ENCODE measurements around the gene TSR3.

TSR3 gene

DNA sequence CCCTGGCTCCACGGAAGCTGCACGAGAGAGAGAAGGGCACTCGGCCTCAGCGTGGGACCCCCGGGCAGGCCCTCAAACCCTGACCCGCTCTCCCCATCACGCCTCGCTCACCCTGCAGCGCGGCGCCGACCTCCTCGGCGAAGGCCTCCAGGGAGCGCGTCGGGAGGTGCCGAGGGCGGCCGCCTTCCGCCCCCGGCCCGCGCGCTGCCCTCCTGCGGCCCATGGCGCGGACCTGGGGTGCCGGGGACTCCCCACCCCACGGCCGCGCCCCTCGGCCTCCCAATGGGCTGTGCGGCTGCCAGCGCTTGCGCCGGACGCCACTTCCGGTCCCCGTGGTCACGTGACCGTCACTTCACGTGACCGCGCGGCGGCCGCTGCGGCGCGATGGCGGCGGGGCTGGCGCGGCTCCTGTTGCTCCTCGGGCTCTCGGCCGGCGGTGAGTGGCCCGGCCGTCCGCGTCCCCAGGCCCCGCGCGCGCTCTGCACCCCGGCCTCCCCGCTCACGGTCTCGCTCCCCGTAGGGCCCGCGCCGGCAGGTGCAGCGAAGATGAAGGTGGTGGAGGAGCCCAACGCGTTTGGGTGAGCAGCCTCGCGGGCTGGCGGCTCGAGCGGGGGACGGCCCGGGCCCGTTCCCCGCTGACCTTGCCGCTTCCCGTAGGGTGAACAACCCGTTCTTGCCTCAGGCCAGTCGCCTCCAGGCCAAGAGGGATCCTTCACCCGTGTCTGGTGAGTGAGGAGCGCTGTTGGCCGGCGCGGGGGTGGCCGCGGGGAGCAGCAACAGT lies at the start of gene TSR3, which contains the start of gene GNPTG:
TSR3 (minus strand) TSS at position 297 of the 781 bp plus-strand sequence; CDS start at position 223, 74 bp downstream.
GNPTG (plus strand) TSS at position 350 of the 781 bp plus-strand sequence; CDS start at position 385, 35 bp downstream.
- no peaks in the 10 kb centered on the region for H3K9me3 Mint-ChIP-seq
- peaks cover 28% of the 10 kb centered on the region for H3K4me1 Mint-ChIP-seq
- H3K36me3 Mint-ChIP-seq: no peaks in the 10 kb centered on the region
- H3K4me3 Mint-ChIP-seq: peak within 1 kb of the TSS; percentile 89
- H3K27me3 Mint-ChIP-seq: no peaks in the 10 kb centered on the region
- H3K27ac Mint-ChIP-seq: peak within 1 kb of the TSS; percentile 95

- Mint-ChIP-seq H3K27me3 (no peaks in the 10 kb centered on the region), H3K36me3 (peaks cover 7% of the 10 kb centered on the region), H3K27ac (no peak overlapping the region)
These were observed 49.5 kb upstream of the TSR3 start for GRCh38 chr16:1401061-1401757.

DNA sequence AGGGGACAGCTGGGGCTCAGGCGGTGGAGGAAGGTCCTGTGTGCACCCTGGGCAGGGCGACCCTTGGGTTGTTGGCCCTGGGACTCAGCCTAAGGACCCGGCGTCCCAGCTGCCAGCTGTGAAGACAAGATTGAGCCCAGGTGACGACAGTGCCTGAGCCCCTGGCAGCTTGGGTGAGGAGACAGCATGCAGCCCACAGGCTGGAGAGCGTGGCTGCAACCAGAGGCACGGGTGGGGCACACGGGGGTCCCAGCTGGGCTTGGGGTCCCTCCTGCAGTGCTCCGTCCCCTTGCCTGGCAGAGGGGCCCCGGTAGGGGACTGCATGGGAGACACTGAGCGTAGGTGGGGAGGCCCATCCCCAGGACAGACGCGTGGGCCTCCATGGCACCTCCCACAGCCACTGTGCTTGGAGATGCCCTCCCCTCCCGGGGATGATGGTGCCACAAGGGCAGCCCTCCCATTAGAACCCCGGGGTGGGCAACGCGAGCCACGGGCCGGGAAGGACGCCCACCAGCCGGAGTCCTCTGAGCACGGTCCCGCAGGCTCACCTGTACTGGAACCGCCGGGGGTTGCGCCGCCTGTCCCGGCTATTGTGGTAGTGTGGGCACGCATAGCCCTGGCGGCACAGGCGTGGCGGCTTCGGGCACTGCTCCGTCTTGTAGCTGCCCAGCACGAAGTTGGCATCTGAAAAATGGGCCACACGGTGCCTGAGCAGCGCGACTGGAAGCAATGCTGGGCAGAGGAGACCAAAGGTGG lies 47.3 kb upstream of the TSR3 start:
- H3K27me3 Mint-ChIP-seq: no peaks in the 10 kb centered on the region
- H3K4me3 Mint-ChIP-seq: no peak overlapping the region
- no peaks in the 10 kb centered on the region for H3K9me3 Mint-ChIP-seq
- H3K4me1 Mint-ChIP-seq: peaks cover 4% of the 10 kb centered on the region
- peaks cover 7% of the 10 kb centered on the region for H3K36me3 Mint-ChIP-seq
- H3K27ac Mint-ChIP-seq: no peak overlapping the region

More at GRCh38 chr16:1401061-1401757, 49.5 kb upstream of the TSR3 start:
- Mint-ChIP-seq H3K9me3 (no peaks in the 10 kb centered on the region), H3K4me3 (no peak overlapping the region), H3K4me1 (peaks cover 9% of the 10 kb centered on the region)

DNA sequence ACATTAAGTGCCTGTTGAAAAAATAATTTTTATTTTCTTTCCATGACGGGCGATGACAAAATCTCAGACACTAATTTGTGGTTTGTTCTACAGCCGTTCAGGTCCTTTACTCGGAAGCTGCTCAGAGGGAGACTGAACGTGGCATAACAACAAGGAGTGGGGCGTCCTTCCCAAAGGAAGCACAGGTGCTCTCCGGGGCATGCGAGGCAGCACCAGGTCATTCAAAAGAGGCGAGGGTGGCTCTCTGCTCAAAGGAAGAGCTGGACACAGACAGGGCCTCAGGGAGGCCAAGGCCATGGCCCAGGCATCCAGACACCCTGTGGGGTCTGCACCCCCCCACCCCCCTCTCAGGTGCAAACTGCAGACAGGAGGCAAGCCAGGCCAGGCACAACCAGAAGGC lies 46.7 kb upstream of the TSR3 start:
- Mint-ChIP-seq H3K4me3 (no peak overlapping the region), H3K4me1 (peaks cover 2% of the 10 kb centered on the region), H3K36me3 (peaks cover 5% of the 10 kb centered on the region), H3K27ac (no peak overlapping the region), H3K9me3 (no peaks in the 10 kb centered on the region), H3K27me3 (no peaks in the 10 kb centered on the region)

GRCh38 chr16:1397779-1398178 lies 46.1 kb upstream of the TSR3 start:
- peaks cover 5% of the 10 kb centered on the region for H3K36me3 Mint-ChIP-seq
- H3K27ac Mint-ChIP-seq: no peak overlapping the region
- no peaks in the 10 kb centered on the region for H3K9me3 Mint-ChIP-seq
- no peaks in the 10 kb centered on the region for H3K4me1 Mint-ChIP-seq
- H3K4me3 Mint-ChIP-seq: no peak overlapping the region
- no peaks in the 10 kb centered on the region for H3K27me3 Mint-ChIP-seq

DNA sequence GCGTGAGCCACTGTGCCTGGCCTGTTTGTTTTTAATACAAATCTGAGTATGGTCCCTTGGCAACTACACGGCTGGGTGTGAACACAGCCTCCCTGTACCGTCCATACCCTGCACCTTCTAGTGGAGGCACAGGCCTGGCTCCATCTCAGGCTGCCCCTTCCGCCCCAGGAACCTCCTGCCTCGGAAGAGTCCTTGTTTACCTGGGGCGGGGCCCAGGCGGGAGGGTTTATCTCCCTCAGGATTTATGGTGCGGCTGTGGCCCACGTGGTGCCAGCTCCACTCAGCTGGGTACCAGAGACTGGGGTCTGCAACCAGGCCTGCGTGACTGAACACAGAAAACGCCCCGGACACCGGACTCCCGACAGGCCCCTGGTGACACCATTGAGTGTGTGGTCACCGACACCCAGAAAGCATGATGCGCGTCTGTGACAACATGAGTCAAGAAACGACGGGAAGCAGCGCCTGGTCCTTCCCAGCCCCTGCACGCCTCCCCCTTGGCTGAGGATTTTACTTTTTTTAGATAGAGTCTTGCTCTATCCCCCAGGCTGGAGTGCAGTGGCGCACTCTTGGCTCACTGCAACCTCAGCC lies 43.9 kb upstream of the TSR3 start:
- Mint-ChIP-seq H3K4me3 (no peak overlapping the region), H3K4me1 (no peaks in the 10 kb centered on the region), H3K36me3 (no peaks in the 10 kb centered on the region), H3K27ac (no peak overlapping the region), H3K27me3 (no peaks in the 10 kb centered on the region), H3K9me3 (no peaks in the 10 kb centered on the region)

DNA sequence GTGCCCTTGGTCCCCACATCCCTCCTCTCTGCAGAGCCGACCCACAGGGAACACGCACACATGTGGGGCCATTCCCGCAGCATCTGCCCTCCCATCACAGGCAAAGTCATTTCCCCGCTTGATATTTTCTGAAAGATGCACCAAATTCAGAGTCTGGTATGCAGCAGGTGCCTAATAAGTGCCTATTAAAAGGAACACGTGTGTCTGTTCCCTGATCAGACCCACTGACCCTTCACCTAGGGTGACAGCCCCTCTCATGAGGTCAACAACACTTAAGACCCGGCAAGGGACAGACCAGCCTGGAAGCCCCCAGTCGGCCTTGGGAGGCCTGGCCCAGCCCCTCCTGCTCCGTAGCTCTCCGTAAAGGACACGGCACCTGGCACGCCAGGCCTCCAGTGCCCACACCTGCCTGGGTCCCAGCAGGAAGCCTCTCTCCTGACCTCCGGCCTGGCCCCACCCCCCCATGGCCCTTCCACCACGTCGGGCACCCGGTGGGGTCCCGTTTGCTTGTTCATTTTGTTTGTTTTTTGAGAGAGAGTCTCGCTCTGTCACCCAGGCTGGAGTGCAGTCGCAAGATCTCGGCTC lies 42.8 kb upstream of the TSR3 start:
- no peaks in the 10 kb centered on the region for H3K27me3 Mint-ChIP-seq
- no peaks in the 10 kb centered on the region for H3K9me3 Mint-ChIP-seq
- no peak overlapping the region for H3K4me3 Mint-ChIP-seq
- no peaks in the 10 kb centered on the region for H3K36me3 Mint-ChIP-seq
- no peak overlapping the region for H3K27ac Mint-ChIP-seq
- H3K4me1 Mint-ChIP-seq: no peaks in the 10 kb centered on the region

DNA sequence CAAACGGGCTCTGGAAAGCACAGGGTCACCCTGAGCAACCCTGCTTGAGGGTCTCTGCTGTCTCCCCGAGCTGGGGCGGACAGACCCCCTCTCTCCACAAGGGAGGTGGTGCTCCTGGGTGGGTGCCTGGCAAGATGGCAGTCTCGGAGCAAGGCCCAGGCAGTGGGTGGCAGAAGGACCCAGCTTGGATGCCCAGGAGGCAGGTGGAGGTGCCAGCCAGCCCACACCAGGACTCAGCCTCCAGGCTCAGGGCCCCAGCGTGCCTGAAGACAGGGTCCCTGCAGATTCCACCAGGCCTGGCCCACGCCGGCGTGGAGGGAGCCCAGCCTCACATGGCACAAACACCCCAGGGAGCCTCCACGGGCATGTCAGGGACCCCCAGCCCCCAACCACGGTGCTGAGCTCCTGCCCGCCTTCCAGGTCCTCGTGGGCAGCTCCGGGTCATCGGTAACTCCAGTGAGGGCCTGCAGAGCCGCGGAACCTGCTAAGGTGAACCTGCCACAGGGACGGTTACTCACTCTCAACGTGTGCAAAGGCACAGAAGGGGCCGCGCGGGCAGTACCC lies 42.0 kb upstream of the TSR3 start:
- H3K4me1 Mint-ChIP-seq: no peaks in the 10 kb centered on the region
- H3K9me3 Mint-ChIP-seq: no peaks in the 10 kb centered on the region
- H3K36me3 Mint-ChIP-seq: no peaks in the 10 kb centered on the region
- no peak overlapping the region for H3K4me3 Mint-ChIP-seq
- no peaks in the 10 kb centered on the region for H3K27me3 Mint-ChIP-seq
- no peak overlapping the region for H3K27ac Mint-ChIP-seq

- Mint-ChIP-seq H3K9me3 (no peaks in the 10 kb centered on the region), H3K27ac (no peak overlapping the region), H3K4me1 (no peaks in the 10 kb centered on the region), H3K27me3 (no peaks in the 10 kb centered on the region), H3K36me3 (no peaks in the 10 kb centered on the region), H3K4me3 (no peak overlapping the region)
These were observed 41.1 kb upstream of the TSR3 start for GRCh38 chr16:1392826-1393225.

DNA sequence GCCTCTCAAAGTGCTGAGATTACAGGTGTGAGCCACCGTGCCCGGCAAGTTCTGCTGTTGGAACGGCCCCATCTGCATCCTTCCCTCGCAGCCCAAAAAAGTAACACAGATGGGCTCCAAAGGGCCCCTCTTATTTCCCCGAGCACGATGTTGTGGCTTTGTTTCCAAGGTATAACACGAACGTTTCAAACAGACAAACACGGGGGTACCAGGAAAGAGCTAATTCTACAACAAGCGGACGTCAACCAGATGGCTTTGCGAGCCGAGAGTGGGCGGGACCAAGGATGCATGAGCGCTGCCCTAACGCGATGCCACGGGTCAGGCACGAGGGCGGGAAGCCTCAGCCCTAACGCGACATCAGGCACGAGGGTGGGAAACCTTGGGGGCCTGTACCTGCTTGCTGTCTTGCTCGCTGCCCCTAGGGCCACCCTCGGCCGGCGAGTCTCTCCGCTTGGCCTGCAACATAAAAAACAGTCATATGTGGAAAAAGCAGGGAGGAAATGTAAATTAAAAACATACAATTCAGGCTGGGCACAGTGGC lies 38.6 kb upstream of the TSR3 start:
- Mint-ChIP-seq H3K27ac (no peak overlapping the region), H3K4me1 (no peaks in the 10 kb centered on the region)

GRCh38 chr16:1389762-1390161 lies 38.1 kb upstream of the TSR3 start:
- Mint-ChIP-seq H3K27ac (no peak overlapping the region), H3K4me3 (no peak overlapping the region), H3K9me3 (no peaks in the 10 kb centered on the region), H3K36me3 (no peaks in the 10 kb centered on the region), H3K27me3 (no peaks in the 10 kb centered on the region), H3K4me1 (no peaks in the 10 kb centered on the region)

More for the DNA sequence above, 38.6 kb upstream of the TSR3 start:
- Mint-ChIP-seq H3K36me3 (no peaks in the 10 kb centered on the region), H3K4me3 (no peak overlapping the region), H3K9me3 (no peaks in the 10 kb centered on the region), H3K27me3 (no peaks in the 10 kb centered on the region)

DNA sequence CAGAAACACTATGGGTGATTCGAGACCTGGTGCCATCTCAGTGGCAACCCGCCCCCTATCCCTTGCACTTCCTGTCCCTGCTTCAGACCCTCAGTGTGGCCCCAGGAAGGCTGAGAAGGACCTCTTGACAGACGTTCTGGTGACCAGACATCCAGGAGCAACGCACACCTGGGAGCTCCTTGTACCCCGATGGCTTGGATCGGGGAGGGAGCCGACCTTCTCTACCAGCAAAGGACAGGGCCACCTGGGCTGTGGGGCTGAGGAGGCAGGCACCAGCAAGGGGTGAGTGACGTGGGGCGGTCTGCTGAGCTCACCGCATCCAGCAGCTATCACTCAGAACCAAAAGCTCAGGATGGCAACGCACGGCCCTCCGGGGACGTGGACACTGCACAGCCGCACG lies 35.7 kb upstream of the TSR3 start:
- no peaks in the 10 kb centered on the region for H3K36me3 Mint-ChIP-seq
- H3K27ac Mint-ChIP-seq: no peak overlapping the region
- H3K27me3 Mint-ChIP-seq: no peaks in the 10 kb centered on the region
- no peak overlapping the region for H3K4me3 Mint-ChIP-seq
- H3K4me1 Mint-ChIP-seq: no peaks in the 10 kb centered on the region
- no peaks in the 10 kb centered on the region for H3K9me3 Mint-ChIP-seq

GRCh38 chr16:1385232-1385631 lies 33.6 kb upstream of the TSR3 start:
- Mint-ChIP-seq H3K27ac (no peak overlapping the region), H3K9me3 (no peaks in the 10 kb centered on the region), H3K4me1 (no peaks in the 10 kb centered on the region), H3K27me3 (no peaks in the 10 kb centered on the region), H3K4me3 (no peak overlapping the region), H3K36me3 (peaks cover 3% of the 10 kb centered on the region)

DNA sequence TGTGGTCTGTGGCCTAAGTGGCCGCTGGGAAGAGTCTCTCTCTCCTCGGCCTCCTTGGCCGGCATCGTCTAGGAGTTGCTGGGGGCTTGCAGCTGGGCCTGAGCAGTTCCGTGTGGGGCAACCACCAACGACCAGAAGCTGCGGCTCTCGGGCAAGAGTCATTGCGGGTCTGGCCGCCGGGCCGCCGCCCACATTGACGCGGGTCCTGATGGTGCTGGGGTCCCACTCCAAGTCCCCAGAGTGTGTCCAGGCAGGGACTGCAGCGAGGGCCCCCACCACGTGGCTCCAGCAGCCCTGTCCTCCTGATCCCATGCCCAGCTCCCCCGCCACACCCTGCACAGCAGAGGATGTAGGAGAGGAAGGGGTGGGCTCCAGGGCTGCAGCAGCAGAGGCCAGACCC lies 31.9 kb upstream of the TSR3 start:
- Mint-ChIP-seq H3K27me3 (no peaks in the 10 kb centered on the region), H3K36me3 (peaks cover 5% of the 10 kb centered on the region), H3K9me3 (no peaks in the 10 kb centered on the region), H3K4me1 (peaks cover 4% of the 10 kb centered on the region), H3K27ac (no peak overlapping the region), H3K4me3 (no peak overlapping the region)

Data from activated naive CD4-positive, alpha-beta T cell treated with anti-CD3 and anti-CD28 coated beads, Interleukin-2, amount 50 U/mL, for 24 hours (primary cell).